ENCODE results near the gene MARK1.

- TF ChIP-seq CTCF (IDR thresholded peaks at IDR 0.05 in 4 of 5, conservative IDR thresholded peaks at IDR 0.05 in 1 of 5): no peak
- TF ChIP-seq POLR2A (IDR thresholded peaks at IDR 0.05): no peak
Observed at GRCh38 chr1:220699044-220699443, 171.1 kb downstream of the MARK1 start.
